ENCODE results near the gene TMEM184A. TPM values are rescaled to one million over a fixed set of nuclear protein-coding genes. Genes with fewer than 3 reads are reported as not detected.

The TMEM184A gene
- total RNA-seq, 1 donor from 2014 or later = 0.30 TPM

DNA sequence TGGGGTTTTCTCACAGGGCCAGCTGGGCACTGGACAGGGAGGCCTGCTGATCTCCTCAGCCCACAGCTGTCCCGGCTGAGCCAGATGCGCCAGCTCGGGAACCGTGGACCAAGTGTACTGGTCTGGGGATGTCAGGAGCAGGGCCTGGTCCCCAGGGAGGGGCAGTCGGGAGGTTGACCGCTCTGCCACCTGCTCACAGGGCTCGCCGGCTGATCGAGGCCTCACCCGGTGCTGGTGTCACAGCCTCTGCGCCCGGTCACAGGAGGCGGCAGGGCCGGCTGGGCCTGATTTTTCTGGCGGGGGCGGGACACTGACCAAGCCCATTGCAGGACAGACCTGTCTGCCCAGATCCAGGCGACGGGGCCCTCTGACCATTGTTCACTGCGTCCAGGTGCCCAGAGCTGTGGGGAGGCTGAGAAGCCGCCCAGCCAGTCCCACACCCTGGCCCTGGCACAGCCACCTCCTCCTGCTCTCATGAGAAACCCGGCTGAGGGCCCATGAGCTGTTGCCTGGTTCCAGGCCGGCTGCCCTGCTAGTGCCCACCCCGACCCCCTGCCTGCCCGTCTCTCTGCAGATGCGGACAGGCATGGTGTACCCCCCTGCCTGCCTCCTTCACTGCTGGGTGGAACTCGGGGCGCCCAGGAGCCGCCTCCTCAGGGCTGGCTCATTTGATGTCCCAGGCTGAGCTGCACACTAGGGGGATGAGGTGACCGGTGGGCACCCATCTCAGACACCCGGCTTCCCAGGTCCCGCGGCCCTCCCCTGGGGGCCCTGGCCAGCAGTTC is 3.0 kb upstream of the TMEM184A start:
- DNase-seq (no peak), ATAC-seq (ENCODE audit: poor library complexity) (no peak)
- intact Hi-C loops (cut with DNase I) = loop anchor here (5.0 kb wide), 1 partner anchor 47 kb away; no protein-coding TSS in a partner anchor

DNA sequence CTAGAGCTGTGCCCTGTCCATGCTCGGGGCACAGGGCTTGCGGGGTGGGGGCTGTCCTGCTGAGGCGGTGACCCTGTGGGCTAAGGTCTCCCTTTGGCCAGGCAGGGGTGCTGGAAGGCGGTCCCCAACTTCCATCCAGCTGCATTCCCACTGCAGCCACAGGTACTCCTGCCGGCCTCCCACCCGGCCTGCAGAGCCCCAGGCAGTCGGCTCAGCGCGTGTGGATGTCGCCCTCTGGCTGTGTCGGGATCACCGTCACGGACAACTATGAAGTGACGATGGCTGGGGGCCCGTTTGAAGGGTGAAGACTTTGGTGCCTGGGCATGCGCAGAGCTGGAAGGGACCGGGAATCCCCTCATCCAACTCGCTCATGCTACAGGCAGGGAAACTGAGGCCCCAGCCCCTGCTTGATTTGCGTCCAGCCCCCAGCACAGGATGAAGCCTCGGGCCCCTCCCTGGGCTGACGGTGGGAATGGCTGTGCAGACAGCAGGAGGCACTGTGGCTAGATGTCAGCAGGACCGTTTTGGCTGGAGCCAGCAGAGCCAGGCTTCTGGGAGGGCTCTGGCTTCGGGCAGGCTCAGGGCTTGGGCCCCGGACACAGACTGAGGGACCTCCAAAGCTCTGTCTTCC is 2.3 kb upstream of the TMEM184A start:
- DNase-seq (peak; percentile 79), ATAC-seq (ENCODE audit: poor library complexity) (peak; percentile 80)
- intact Hi-C loops (cut with DNase I) = loop anchor here (5.0 kb wide), 1 partner anchor 46 kb away; no protein-coding TSS in a partner anchor

DNA sequence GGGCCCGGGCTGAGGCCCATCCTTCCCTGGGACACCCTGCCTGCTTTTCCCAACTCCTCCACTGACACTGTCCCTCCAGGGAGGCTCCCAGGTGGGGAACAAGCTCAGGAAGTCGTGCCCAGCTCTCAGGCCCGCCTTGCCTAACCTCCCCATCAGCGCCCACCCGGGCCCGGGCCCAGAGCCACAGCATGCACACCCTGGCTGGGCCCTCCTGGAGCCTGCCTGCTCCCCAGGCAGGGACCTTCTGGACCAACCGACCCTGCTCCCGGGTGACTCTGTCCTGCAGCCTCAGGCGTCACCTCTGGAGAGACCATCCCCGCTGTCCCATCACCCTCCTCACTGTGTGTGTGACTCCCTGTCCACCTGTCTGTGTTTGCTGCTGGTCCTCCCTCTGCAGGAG is 1.8 kb upstream of the TMEM184A start:
- no peak for DNase-seq
- intact Hi-C loops (cut with DNase I) = loop anchor here (5.0 kb wide), 1 partner anchor 45 kb away; no protein-coding TSS in a partner anchor
- ATAC-seq (ENCODE audit: poor library complexity) = no peak

DNA sequence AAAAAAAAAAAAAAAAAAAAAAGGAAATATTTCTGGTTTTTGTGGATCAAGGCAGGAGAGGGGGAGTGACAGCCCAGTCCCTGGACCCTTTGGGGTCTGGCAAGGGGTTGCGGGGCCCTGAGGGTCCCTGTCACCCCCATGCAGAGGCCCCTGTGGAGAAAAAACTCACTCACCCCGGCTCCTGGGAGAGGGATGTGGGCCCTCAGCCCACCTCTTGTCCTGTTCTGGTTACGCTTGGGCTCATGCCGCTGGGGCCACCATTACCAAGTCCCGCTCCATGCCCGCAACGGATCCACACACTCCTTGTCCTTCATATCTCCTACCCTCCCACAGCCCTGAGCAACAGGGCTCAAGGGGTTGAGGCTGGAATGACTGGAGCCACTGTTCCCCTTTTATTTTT is 1.0 kb upstream of the TMEM184A start:
- DNase-seq = no peak
- intact Hi-C loops (cut with DNase I) = loop anchor here (5.0 kb wide), 1 partner anchor 45 kb away; no protein-coding TSS in a partner anchor
- no peak for ATAC-seq (ENCODE audit: poor library complexity)

DNA sequence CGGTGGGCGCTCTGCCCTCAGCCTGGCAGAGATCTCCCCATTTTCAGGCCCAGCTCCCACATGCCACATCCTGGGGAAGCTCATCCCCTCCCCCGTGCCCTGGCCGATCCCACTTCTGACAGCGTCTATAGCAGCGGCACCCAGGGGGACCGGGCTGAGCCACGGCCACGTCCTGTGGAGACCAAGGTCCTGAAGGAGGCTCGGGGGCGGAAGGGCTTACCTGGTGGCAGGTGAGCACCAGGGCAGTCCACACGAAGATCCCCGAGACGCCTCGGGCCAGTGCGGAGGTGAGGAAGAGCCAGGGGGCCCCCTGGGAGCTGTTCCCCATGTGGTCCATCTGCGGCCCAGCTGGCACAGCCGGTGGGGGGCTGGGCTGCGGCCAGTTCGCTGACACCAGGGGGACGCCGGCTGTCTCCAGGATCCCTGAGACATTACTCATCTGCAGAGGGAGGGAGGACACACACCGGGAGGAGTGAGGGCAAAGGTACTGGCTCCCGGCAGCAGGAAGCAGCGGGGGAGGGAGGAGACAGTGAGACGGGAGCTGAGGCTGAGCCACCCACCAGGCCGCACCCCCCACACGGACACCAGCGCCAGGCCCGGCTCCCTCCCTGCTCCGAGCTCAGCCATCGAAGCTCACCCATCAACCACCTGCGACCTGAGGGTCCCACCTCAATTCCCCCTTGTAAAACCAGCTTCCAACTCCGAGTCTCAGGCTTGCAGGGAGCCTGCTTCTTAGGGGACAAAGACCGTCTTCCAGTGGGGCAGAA is 776 bp downstream of the TMEM184A start:
- intact Hi-C loops (cut with DNase I) = loop anchor here (5.0 kb wide), 1 partner anchor 43 kb away; no protein-coding TSS in a partner anchor
- ATAC-seq (ENCODE audit: poor library complexity) (no peak), DNase-seq (no peak)

- ATAC-seq (ENCODE audit: poor library complexity) (no peak), DNase-seq (no peak)
- intact Hi-C loops (cut with DNase I) = loop anchor here (5.0 kb wide), 1 partner anchor 42 kb away; no protein-coding TSS in a partner anchor
Observed at GRCh38 chr7:1554333-1555045, 1.5 kb downstream of the TMEM184A start.

- ATAC-seq (ENCODE audit: poor library complexity) = no peak
- no peak for DNase-seq
- intact Hi-C loops (cut with DNase I) = no loop called here
Observed at GRCh38 chr7:1553512-1554210, 2.3 kb downstream of the TMEM184A start.

DNA sequence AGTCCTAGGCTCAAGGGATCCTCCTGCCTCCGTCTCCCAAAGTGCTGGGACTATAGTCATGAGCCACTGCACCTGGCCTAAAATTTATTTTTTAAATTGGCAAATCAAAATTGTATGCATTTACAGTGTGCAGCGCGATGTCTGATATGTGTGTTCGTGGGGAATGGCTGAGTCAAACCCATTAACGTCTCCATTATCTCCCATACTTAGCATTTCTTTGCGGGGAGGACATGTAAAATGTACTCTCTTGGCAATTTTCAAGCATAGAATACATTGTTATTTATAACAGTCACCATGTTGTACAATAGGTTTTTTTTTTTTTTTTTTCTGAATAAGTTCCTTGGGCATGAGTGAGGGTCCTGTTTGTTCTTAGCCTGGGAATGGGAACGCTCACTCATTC is 3.8 kb downstream of the TMEM184A start:
- DNase-seq (no peak), ATAC-seq (ENCODE audit: poor library complexity) (no peak)
- intact Hi-C loops (cut with DNase I) = no loop called here

GRCh38 chr7:1550846-1551155 is 5.2 kb downstream of the TMEM184A start:
- ATAC-seq (ENCODE audit: poor library complexity) = no peak
- intact Hi-C loops (cut with DNase I) = no loop called here
- no peak for DNase-seq

DNA sequence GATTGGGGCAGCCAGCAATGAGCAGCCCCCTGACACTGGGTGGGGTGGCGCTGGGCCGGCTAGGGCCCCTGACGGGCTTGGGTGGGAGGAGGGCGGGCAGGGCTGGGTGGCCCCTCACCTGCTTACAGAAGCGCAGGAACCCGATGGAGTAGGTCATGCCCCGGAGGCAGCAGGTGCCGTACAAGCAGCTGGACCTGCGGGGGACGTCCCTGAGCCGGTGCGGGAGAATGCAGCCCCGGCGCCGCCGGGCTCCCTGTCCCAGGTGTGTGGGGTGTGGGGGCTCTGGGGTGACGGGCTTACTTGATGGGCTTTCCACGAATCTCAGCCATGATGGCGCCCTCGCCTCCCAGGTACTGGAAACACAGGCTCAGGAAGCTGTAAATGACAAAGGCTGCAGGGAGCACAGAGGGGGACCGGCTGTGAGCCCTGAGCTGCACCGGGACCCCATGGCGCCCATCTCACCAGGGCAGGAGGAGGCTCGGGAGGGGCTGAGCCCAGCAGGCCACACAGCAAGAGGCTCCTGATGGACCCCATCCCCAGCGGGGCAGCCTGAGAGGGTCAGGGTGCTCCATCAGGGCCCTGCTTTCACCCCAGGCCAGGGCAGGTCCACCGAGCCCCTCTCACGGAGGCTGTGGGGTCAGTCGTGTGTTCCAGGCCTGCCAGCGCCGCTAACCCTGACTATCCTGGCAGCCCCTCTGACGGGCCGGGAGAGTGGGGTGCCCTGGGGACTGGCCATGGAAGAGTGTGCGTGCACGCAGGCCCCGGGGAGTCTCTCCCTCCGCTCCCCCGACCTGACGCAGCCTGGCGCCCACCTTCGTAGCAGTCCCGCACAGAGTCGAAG is 5.8 kb downstream of the TMEM184A start:
- intact Hi-C loops (cut with DNase I) = no loop called here
- no peak for ATAC-seq (ENCODE audit: poor library complexity)
- no peak for DNase-seq

DNA sequence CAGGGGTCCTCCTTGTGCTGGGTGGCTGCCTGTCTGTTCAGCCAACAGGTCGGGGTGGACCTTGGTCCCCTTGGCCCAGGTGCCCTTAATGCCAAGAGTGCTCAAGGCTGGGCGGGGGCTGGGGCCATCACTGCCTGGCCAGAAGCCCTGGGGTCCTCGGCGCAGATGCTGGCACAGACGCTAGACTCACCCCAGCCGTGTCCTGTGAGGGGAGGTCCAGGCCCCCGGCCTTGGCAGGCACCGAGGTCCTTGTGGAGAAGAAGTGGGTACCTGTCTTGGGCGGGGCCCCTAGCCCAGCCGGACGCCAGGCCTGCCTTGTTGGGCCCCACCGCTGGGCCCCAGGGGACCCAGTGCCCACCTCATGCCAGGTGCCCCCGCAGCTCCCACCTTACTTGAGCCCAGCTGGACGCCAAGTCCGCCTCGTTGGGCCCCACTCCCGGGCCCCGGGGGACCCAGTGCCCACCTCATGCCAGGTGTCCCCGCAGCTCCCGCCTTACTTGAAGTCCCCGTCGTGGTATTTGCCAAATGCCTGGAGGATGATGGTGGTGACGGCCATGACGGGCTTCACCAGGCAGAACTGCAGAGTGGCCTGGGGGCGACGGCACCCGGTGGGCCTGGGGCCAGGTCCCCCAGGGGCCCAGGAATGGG is 6.5 kb downstream of the TMEM184A start:
- intact Hi-C loops (cut with DNase I) = no loop called here
- DNase-seq (no peak), ATAC-seq (ENCODE audit: poor library complexity) (no peak)

GRCh38 chr7:1548944-1549343 is 7.1 kb downstream of the TMEM184A start:
- no peak for DNase-seq
- intact Hi-C loops (cut with DNase I) = no loop called here
- no peak for ATAC-seq (ENCODE audit: poor library complexity)

GRCh38 chr7:1548438-1548831 is 7.6 kb downstream of the TMEM184A start:
- intact Hi-C loops (cut with DNase I) = no loop called here
- no peak for DNase-seq
- ATAC-seq (ENCODE audit: poor library complexity) = no peak

- ATAC-seq (ENCODE audit: poor library complexity) (no peak), DNase-seq (no peak)
- intact Hi-C loops (cut with DNase I) = no loop called here
Observed at GRCh38 chr7:1547777-1548437, 8.1 kb downstream of the TMEM184A start.

GRCh38 chr7:1546909-1547776 is 8.9 kb downstream of the TMEM184A start:
- intact Hi-C loops (cut with DNase I) = no loop called here
- ATAC-seq (ENCODE audit: poor library complexity) (no peak), DNase-seq (no peak)
